Stimulated activated CD8-positive, alpha-beta memory T cell treated with anti-CD3 and anti-CD28 coated beads, Interleukin-12 subunit alpha, Interleukin-12 subunit beta, amount 100 ng/mL, for 24 hours (primary cell): ENCODE data around the gene EPB41L3.

ENCODE experiments used
- DNase-seq: peaks from one replicate; pipeline ENCODE4 v3.0.0-alpha.2; 2020; ENCODE audit errors: extremely low read depth

EPB41L3 gene

GRCh38 chr18:5415031-5415430 is 128.8 kb downstream of the EPB41L3 start:
- no peak for DNase-seq

- no peak for DNase-seq
These were observed 129.3 kb downstream of the EPB41L3 start for GRCh38 chr18:5414546-5414945.

- DNase-seq: no peak
These were observed 130.3 kb downstream of the EPB41L3 start for GRCh38 chr18:5413447-5413846.

- DNase-seq: no peak
These were observed 133.2 kb downstream of the EPB41L3 start for GRCh38 chr18:5410582-5410981.

GRCh38 chr18:5398269-5398668 is 145.5 kb downstream of the EPB41L3 start:
- DNase-seq: no peak

GRCh38 chr18:5397102-5397501 is 146.7 kb downstream of the EPB41L3 start:
- DNase-seq: no peak

- DNase-seq: no peak
These were observed 147.8 kb downstream of the EPB41L3 start for GRCh38 chr18:5395860-5396448.

- no peak for DNase-seq
These were observed 150.0 kb downstream of the EPB41L3 start for GRCh38 chr18:5393779-5394178.

GRCh38 chr18:5391409-5391808 is 152.4 kb downstream of the EPB41L3 start:
- DNase-seq: no peak

- no peak for DNase-seq
These were observed 154.4 kb downstream of the EPB41L3 start for GRCh38 chr18:5389356-5389755.

GRCh38 chr18:5388896-5389295 is 154.9 kb downstream of the EPB41L3 start:
- no peak for DNase-seq

GRCh38 chr18:5380586-5380985 is 163.2 kb downstream of the EPB41L3 start:
- no peak for DNase-seq

- DNase-seq: no peak
These were observed 166.8 kb downstream of the EPB41L3 start for GRCh38 chr18:5376986-5377385.

- DNase-seq: no peak
These were observed 173.5 kb downstream of the EPB41L3 start for GRCh38 chr18:5370332-5370731.

- no peak for DNase-seq
These were observed 174.3 kb downstream of the EPB41L3 start for GRCh38 chr18:5369513-5369912.

GRCh38 chr18:5365443-5365842 is 178.4 kb downstream of the EPB41L3 start:
- DNase-seq: no peak

GRCh38 chr18:5350636-5351035 is 193.2 kb downstream of the EPB41L3 start:
- DNase-seq: no peak
